ENCODE results near the gene ODAD4.

Gene ODAD4

GRCh38 chr17:41972571-41973407, 42.4 kb downstream of the ODAD4 start:
- no peak for DNase-seq

DNA sequence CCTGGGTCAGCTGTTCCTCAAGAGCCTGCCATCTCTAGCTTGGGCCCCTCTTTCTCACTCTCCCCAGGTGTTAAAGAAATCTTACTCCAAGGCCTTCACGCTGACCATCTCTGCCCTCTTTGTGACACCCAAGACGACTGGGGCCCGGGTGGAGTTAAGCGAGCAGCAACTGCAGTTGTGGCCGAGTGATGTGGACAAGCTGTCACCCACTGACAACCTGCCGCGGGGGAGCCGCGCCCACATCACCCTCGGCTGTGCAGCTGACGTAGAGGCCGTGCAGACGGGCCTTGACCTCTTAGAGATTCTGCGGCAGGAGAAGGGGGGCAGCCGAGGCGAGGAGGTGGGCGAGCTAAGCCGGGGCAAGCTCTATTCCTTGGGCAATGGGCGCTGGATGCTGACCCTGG, 43.0 kb downstream of the ODAD4 start:
- DNase-seq = no peak

GRCh38 chr17:41974031-41974430, 43.6 kb downstream of the ODAD4 start:
- DNase-seq = no peak

- DNase-seq = no peak
Observed at GRCh38 chr17:41974658-41975057, 44.2 kb downstream of the ODAD4 start.

GRCh38 chr17:41975099-41976083, 45.0 kb downstream of the ODAD4 start:
- DNase-seq = no peak

DNA sequence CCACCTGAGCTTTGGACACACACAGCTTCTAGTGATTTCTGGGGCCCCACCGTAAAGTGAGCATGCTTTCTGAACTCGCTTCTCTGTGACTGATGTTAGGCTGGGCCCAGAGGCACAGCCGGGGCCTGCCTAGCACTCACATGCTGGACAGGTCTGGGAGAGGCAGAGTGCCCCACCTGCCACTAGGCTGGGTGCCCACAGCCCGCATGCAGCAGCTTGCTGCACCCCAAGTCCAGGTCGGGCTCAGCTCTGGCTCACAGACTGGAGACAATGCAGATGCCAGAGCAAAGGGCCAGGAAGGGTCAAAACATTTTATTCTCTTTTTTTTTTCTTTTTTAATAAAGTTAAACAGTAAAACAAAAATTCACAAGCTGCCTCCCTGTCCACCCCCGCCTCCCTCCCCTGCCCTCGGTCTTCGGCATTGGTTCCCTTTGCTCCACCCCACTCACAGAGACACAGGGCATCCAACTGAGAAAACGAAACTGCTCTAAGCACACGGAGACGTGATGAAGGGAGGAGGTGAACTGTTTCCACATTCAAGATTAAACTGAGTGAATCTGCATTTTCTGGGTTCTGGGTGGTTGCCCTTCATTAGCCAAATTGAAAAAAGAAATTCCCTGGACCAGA, 45.8 kb downstream of the ODAD4 start:
- DNase-seq = no peak

DNA sequence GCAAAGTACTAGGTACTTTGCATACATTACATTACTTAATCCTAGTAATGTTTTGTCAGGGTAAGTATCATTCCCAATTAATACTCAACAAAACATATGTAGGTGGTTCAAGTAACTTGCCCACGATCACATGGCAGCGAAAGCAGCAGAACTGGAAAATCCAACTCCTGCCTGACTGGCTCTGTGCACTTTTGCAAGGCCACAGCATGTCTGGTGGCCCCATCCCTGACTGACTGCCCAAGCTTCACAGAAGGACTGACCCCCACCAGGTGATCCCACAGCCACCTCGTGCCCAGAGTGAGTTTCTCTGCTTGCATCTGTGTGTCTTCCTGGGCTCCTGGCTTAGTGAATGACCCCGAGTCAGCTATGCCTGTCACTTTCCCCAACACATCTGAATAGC, 47.6 kb downstream of the ODAD4 start:
- DNase-seq = no peak

- DNase-seq = no peak
Observed at GRCh38 chr17:41982026-41982760, 51.8 kb downstream of the ODAD4 start.

DNA sequence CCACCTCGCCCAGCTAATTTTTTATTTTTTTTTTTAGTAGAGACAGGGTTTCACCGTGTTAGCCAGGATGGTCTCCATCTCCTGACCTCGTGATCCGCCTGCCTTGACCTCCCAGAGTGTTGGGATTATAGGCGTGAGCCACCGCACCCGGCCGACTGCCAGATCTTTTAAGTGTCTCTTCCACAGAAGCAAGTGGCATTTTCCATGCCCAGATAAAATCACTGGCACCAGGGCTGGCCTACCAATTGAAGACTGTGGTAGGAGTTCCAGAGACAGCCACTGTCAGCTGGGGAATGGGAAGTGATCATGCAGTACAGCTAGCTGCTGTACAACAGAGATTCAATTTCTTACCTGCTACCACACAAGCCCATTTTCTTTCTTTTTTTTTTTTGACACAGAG, 54.0 kb downstream of the ODAD4 start:
- DNase-seq = no peak

GRCh38 chr17:41985919-41986318, 55.5 kb downstream of the ODAD4 start:
- DNase-seq = no peak

DNA sequence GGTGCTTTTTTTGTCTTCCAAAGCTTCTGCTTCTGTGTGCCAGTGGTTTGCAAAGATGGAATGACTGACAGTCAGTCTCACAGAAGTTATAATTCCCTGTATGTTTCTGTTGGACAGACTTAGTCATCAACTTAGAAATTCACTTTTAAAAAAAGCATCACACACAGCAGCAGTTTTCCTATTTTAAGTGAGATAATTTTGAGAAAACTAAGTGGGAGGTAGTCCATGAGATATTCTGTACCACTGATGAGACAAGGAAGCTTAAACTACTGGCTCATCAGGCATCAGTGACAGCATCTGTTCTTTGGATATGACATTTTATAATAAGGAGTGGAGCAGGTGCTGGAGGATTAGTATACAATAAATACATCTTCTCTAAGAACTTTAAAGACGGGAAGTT, 56.2 kb downstream of the ODAD4 start:
- no peak for DNase-seq

DNA sequence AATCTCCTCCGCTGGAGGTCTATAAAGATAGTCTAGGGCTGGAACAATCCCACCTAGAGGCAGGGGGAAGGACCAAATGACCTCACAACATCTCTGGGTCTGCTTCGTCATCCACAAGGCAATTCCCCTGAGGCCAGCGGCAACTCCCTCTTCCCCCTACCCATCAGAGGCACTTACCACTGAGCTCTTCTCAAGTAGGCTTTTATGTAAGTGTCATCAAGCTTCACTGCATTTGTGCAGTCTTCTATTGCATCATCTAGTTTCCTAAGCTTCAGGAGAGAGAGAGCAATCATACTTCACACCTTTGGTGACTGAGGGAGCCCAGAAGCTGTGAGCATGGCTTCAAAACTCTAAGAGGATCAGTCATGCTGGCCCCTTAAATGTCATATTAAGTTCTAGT, 57.2 kb downstream of the ODAD4 start:
- DNase-seq = no peak

DNA sequence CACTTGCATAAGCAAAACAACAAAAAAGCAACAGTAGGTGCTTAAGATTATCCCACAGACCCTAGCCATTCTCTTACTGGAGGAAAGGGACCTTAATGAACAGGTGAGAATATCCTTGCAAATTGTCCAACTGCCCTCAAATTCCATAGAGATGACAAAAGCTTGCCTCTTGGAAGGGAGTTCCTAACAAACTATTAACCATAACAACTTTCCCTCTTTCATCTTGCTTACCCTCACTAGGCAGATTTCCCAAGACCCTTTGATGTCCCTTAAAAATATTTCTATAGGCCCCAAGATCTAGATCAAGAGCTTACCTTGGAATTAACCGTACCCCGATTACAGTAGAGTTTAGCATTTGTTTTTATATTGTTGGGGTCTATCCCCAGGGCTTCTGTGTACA, 58.0 kb downstream of the ODAD4 start:
- DNase-seq = no peak

GRCh38 chr17:41989702-41990419, 59.4 kb downstream of the ODAD4 start:
- no peak for DNase-seq

- DNase-seq = no peak
Observed at GRCh38 chr17:41992576-41992975, 62.2 kb downstream of the ODAD4 start.

DNA sequence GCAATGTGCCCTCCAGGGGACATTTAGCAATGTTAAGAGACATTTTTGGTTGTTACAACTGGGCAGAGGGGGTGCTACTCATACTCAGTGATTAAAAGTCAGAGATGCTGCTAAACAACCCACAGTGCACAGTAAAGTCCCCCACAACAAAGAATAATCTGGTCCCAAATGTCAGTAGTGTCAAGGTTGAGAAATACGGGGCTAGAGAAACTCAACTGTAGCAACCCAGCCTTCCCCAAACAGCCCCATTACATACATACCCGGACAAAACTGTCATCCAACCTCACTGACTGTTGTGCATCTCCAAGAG, 66.4 kb downstream of the ODAD4 start:
- DNase-seq = no peak

DNA sequence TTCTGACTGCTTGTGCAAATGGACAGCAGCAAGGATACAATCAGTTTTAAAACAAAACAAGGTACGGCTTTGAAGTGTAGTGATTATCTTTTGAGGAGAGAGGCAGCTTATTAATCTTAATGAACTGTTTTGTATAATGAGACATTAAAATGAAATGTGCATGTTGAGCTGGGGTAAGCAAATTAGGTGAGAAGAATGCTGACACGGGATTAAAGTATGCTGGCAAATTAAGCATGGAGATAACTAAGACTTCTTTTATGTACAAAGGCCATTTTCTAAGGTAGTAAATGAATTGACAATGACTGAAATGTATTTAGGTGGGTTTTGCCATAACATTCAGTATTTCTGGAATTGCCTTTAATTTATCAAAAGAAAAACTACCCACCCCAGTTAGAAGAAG, 68.1 kb downstream of the ODAD4 start:
- no peak for DNase-seq

- no peak for DNase-seq
Observed at GRCh38 chr17:42000413-42001133, 70.2 kb downstream of the ODAD4 start.

DNA sequence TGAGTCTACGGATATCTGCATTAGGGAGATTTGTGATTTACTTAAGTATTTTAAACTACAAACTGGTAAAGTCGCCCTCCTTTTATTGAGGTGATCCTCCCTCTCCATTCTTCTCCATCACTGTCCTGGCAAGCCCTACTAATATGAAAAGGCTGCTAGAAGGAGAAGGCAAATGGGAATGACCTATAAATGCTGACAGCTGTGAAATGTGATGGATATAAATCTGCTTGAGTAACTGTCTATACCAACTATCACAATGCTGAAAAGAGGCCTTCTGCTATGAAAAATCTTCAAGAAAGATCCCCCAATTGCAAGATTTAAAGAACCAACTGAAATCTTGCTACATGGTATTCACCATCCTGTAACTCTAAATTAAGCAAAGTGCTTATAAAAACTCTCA, 71.3 kb downstream of the ODAD4 start:
- DNase-seq = no peak

DNA sequence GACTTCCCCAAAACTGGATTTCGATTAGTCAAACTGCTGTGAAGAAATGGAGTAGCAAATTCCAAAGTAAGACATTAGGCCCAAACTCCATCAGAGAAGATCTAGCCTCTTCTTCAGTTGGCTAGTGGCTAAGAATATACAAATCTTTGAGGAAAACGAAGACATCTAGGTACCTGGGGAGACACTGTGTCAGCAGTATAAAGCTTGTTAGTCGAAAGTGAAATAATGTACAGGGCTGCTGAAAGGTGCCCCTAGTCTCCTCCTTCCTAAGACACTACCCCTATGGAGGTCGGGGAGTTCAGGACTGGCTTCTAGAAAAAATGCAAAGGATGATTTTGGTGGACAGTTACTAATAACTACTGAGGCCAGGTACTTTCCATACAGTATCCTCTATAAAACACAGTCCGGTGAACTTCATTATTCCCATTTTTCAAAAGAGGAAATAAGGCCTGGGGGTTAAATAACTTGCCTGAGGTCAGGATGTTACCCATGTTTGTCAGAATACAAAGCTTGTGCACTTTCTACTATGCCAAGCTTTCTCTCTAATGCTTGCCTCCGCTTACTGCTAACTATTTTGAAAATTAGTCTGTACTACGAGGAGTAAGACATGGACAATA, 71.9 kb downstream of the ODAD4 start:
- no peak for DNase-seq

GRCh38 chr17:42002792-42003301, 72.4 kb downstream of the ODAD4 start:
- no peak for DNase-seq
